ENCODE measurements around the gene ANXA4.

The ANXA4 gene

DNA sequence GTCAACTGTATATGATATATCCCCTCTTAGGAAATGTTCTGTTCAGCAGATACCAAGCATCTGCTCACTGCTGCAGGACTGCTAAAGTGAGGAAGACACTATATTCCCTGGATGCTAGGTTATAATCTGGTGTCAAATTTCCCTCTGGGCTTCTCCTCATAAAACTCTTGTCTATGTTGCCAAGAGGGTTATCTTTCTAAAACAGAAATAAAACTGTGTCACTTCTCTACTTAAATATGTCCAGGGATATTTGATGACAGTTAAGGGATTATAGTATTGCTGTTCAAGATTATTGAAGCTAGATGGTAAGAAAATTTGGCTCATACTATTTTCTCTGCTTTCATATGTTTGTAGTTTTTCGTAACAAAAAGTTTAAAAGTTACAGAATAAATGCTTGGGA, 121.4 kb downstream of the ANXA4 start:
- no peak for DNase-seq

Measured in hippocampal formation (tissue), 2 donors.